Karpas-422 (cell line): ENCODE measurements around the gene SLC15A5. TPM values are rescaled to one million over a fixed set of nuclear protein-coding genes. Genes with fewer than 3 reads are reported as not detected.

Source experiments
- DNase-seq: peaks from one replicate; pipeline ENCODE4 v3.0.0-alpha.2; 2015
- H2AFZ ChIP-seq: fragments of 200-600 bp; sonication (generic); 2 replicates; pipeline ENCODE4 v1.6.1; 2014; ENCODE audit warnings: antibody characterized with exemption, low read length, mixed read lengths
- H3K27ac ChIP-seq: fragments of 200-600 bp; sonication (generic); 2 replicates; pipeline ENCODE4 v1.5.1; 2014; ENCODE audit warnings: mild to moderate bottlenecking, low read length, moderate library complexity
- H3K27me3 ChIP-seq: fragments of 200-600 bp; sonication (generic); 2 replicates; pipeline ENCODE4 v1.6.1; 2014; ENCODE audit warnings: low read length, mixed read lengths
- H3K36me3 ChIP-seq: fragments of 200-600 bp; sonication (generic); 2 replicates; pipeline ENCODE4 v1.6.1; 2014; ENCODE audit warnings: low read length, mixed read lengths; ENCODE audit not compliant: insufficient read depth
- H3K4me1 ChIP-seq: fragments of 200-600 bp; sonication (generic); 2 replicates; pipeline ENCODE4 v1.6.1; 2014; ENCODE audit warnings: mild to moderate bottlenecking, low read length, mixed read lengths
- H3K4me2 ChIP-seq: fragments of 200-600 bp; sonication (generic); 2 replicates; pipeline ENCODE4 v1.6.1; 2014; ENCODE audit warnings: low read length, low read depth, mild to moderate bottlenecking; ENCODE audit not compliant: poor library complexity, severe bottlenecking
- H3K4me3 ChIP-seq: fragments of 200-600 bp; sonication (generic); 2 replicates; pipeline ENCODE4 v1.5.1; 2014; ENCODE audit warnings: mild to moderate bottlenecking, antibody characterized with exemption, low read length, mixed read lengths
- H3K79me2 ChIP-seq: fragments of 200-600 bp; sonication (generic); 2 replicates; pipeline ENCODE4 v1.6.1; 2014; ENCODE audit warnings: mild to moderate bottlenecking, low read length, mixed read lengths
- H3K9ac ChIP-seq: fragments of 200-600 bp; sonication (generic); 2 replicates; pipeline ENCODE4 v1.6.0; 2014; ENCODE audit warnings: low read length
- H3K9me2 ChIP-seq: fragments of 200-600 bp; sonication (generic), shearing (Covaris generic); replicated peaks from 2 replicates; pipeline ENCODE4 v1.6.0; 2014; ENCODE audit warnings: mild to moderate bottlenecking, low read length, moderate library complexity; ENCODE audit not compliant: insufficient read depth
- H3K9me3 ChIP-seq: fragments of 300-700, 200-600 bp; sonication (generic); 2 replicates; pipeline ENCODE4 v1.6.1; 2014; ENCODE audit warnings: low read length, mixed read lengths
- H4K20me1 ChIP-seq: fragments of 200-600 bp; sonication (generic); 2 replicates; pipeline ENCODE4 v1.6.1; 2014; ENCODE audit warnings: mild to moderate bottlenecking, antibody characterized with exemption, low read length, low read depth; ENCODE audit not compliant: insufficient read depth
- total RNA-seq: library from RNA; depleted of rRNA; stranded (reverse); fragments of >200 nt; shearing (Covaris generic); gene quantifications from 2 replicates; pipeline ENCODE4 v1.2.3, GENCODE V29; 2014; ENCODE audit warnings: low replicate concordance

SLC15A5 gene
- total RNA-seq, 1 experiment from 2014 or later, result not detected

- Histone ChIP-seq H3K4me1 (no peaks in the 10 kb centered on the region), H4K20me1 (no peaks in the 10 kb centered on the region), H3K4me2 (no peak overlapping the region), H3K27ac (no peak overlapping the region), H3K4me3 (no peak overlapping the region), H2AFZ (no peak overlapping the region), H3K9me2 (no peaks in the 10 kb centered on the region), H3K9me3 (no peaks in the 10 kb centered on the region), H3K36me3 (no peaks in the 10 kb centered on the region), H3K9ac (no peak overlapping the region), H3K27me3 (no peaks in the 10 kb centered on the region), H3K79me2 (no peaks in the 10 kb centered on the region)
- no peak for DNase-seq
Observed at GRCh38 chr12:16282978-16283377, 5.5 kb upstream of the SLC15A5 start.

- H3K79me2 ChIP-seq, result no peaks in the 10 kb centered on the region
- no peaks in the 10 kb centered on the region for H3K9me2 ChIP-seq
- H3K4me3 ChIP-seq, result no peak overlapping the region
- no peaks in the 10 kb centered on the region for H4K20me1 ChIP-seq
- H3K4me2 ChIP-seq, result no peak overlapping the region
- no peak overlapping the region for H3K27ac ChIP-seq
- no peak for DNase-seq
- no peaks in the 10 kb centered on the region for H3K36me3 ChIP-seq
- no peaks in the 10 kb centered on the region for H3K4me1 ChIP-seq
- H2AFZ ChIP-seq, result no peak overlapping the region
- no peaks in the 10 kb centered on the region for H3K9me3 ChIP-seq
- H3K9ac ChIP-seq, result no peak overlapping the region
- no peaks in the 10 kb centered on the region for H3K27me3 ChIP-seq
Observed at GRCh38 chr12:16282081-16282480, 4.6 kb upstream of the SLC15A5 start.

GRCh38 chr12:16281157-16281556 lies 3.7 kb upstream of the SLC15A5 start:
- no peak overlapping the region for H3K27ac ChIP-seq
- no peaks in the 10 kb centered on the region for H3K4me1 ChIP-seq
- no peak overlapping the region for H2AFZ ChIP-seq
- H3K9ac ChIP-seq, result no peak overlapping the region
- no peaks in the 10 kb centered on the region for H3K79me2 ChIP-seq
- no peak overlapping the region for H3K4me3 ChIP-seq
- no peaks in the 10 kb centered on the region for H3K9me3 ChIP-seq
- no peaks in the 10 kb centered on the region for H3K27me3 ChIP-seq
- DNase-seq, result no peak
- no peaks in the 10 kb centered on the region for H4K20me1 ChIP-seq
- H3K36me3 ChIP-seq, result no peaks in the 10 kb centered on the region
- no peak overlapping the region for H3K4me2 ChIP-seq
- H3K9me2 ChIP-seq, result no peaks in the 10 kb centered on the region

- no peaks in the 10 kb centered on the region for H3K9me3 ChIP-seq
- H3K9me2 ChIP-seq, result no peaks in the 10 kb centered on the region
- DNase-seq, result no peak
- H3K79me2 ChIP-seq, result no peaks in the 10 kb centered on the region
- no peak overlapping the region for H2AFZ ChIP-seq
- no peaks in the 10 kb centered on the region for H3K27me3 ChIP-seq
- no peak overlapping the region for H3K4me2 ChIP-seq
- peaks cover 30% of the 10 kb centered on the region for H3K4me1 ChIP-seq
- no peak overlapping the region for H3K4me3 ChIP-seq
- H3K36me3 ChIP-seq, result no peaks in the 10 kb centered on the region
- no peaks in the 10 kb centered on the region for H4K20me1 ChIP-seq
- no peak overlapping the region for H3K9ac ChIP-seq
- H3K27ac ChIP-seq, result no peak overlapping the region
Observed at GRCh38 chr12:16272222-16272621, 5.3 kb downstream of the SLC15A5 start.

- Histone ChIP-seq H3K9ac (no peak overlapping the region), H3K9me3 (no peaks in the 10 kb centered on the region), H3K36me3 (no peaks in the 10 kb centered on the region), H3K9me2 (no peaks in the 10 kb centered on the region), H4K20me1 (no peaks in the 10 kb centered on the region), H3K4me3 (no peak overlapping the region), H3K27me3 (no peaks in the 10 kb centered on the region), H3K4me1 (peaks cover 30% of the 10 kb centered on the region), H3K27ac (no peak overlapping the region), H3K4me2 (peak overlapping the region; percentile 30), H3K79me2 (no peaks in the 10 kb centered on the region), H2AFZ (no peak overlapping the region)
- no peak for DNase-seq
Observed at GRCh38 chr12:16271062-16271461, 6.4 kb downstream of the SLC15A5 start.

GRCh38 chr12:16269946-16270345 lies 7.5 kb downstream of the SLC15A5 start:
- Histone ChIP-seq H3K4me3 (0 out of 2 replicates have a peak overlapping the region, but pooled peaks have one; percentile 22), H4K20me1 (no peaks in the 10 kb centered on the region), H3K4me2 (peak overlapping the region; percentile 37), H3K9me2 (no peaks in the 10 kb centered on the region), H3K36me3 (no peaks in the 10 kb centered on the region), H3K4me1 (peaks cover 30% of the 10 kb centered on the region), H3K27ac (no peak overlapping the region), H3K9me3 (no peaks in the 10 kb centered on the region), H3K9ac (no peak overlapping the region), H2AFZ (no peak overlapping the region; the same call in 1 of the 2 replicates), H3K79me2 (no peaks in the 10 kb centered on the region), H3K27me3 (no peaks in the 10 kb centered on the region)
- no peak for DNase-seq

- no peak overlapping the region for H3K4me3 ChIP-seq
- 0 out of 2 replicates have a peak, but pooled peaks cover 2% of the 10 kb centered on the region for H3K9me3 ChIP-seq
- DNase-seq, result no peak
- H3K9me2 ChIP-seq, result no peaks in the 10 kb centered on the region
- no peaks in the 10 kb centered on the region for H3K79me2 ChIP-seq
- H3K4me1 ChIP-seq, result peaks cover 23% of the 10 kb centered on the region
- H3K4me2 ChIP-seq, result no peak overlapping the region
- H3K27ac ChIP-seq, result no peak overlapping the region
- no peak overlapping the region for H3K9ac ChIP-seq
- H4K20me1 ChIP-seq, result no peaks in the 10 kb centered on the region
- H3K36me3 ChIP-seq, result no peaks in the 10 kb centered on the region
- H2AFZ ChIP-seq, result no peak overlapping the region
- H3K27me3 ChIP-seq, result no peaks in the 10 kb centered on the region
Observed at GRCh38 chr12:16266085-16266484, 11.4 kb downstream of the SLC15A5 start.

- Histone ChIP-seq H3K79me2 (no peaks in the 10 kb centered on the region), H3K9me2 (no peaks in the 10 kb centered on the region), H3K36me3 (no peaks in the 10 kb centered on the region), H3K9me3 (0 out of 2 replicates have a peak, but pooled peaks cover 2% of the 10 kb centered on the region), H3K9ac (no peak overlapping the region), H3K4me3 (no peak overlapping the region), H3K27ac (no peak overlapping the region), H4K20me1 (no peaks in the 10 kb centered on the region), H2AFZ (no peak overlapping the region), H3K27me3 (no peaks in the 10 kb centered on the region), H3K4me1 (no peaks in the 10 kb centered on the region), H3K4me2 (no peak overlapping the region)
- DNase-seq, result no peak
Observed at GRCh38 chr12:16261944-16262475, 15.5 kb downstream of the SLC15A5 start.
